HL-60/S4 (cell line): ENCODE data around the gene HSF5.
"Not testable (repeated sequence)": the region's sequence is repeated elsewhere in the genome, so short reads cannot be mapped to it uniquely, and the experiment has no call there.

Experiments used
- in situ Hi-C: fragments of 300-500 bp; cut with MboI; formaldehyde crosslinking; loops from 2 replicates; pipeline ENCODE4 v1.14.3; 2022; ENCODE audit warnings: low sequenced_read_pairs

The HSF5 gene

GRCh38 chr17:58517378-58517927, 29.2 kb upstream of the HSF5 start:
- in situ Hi-C loops = no loop called here

GRCh38 chr17:58516644-58517377, 28.6 kb upstream of the HSF5 start:
- in situ Hi-C loops = no loop called here

- in situ Hi-C loops = no loop called here
Measured at GRCh38 chr17:58515286-58515685, 27.1 kb upstream of the HSF5 start.

- in situ Hi-C loops = no loop called here
Measured at GRCh38 chr17:58514770-58515157, 26.6 kb upstream of the HSF5 start.

- in situ Hi-C loops = no loop called here
Measured at GRCh38 chr17:58513965-58514769, 26.0 kb upstream of the HSF5 start, which contains the start of gene MTMR4. Gene MTMR4, minus strand, starts transcription at chr17:58514638. Its CDS starts 231 bp downstream, at chr17:58514407.

- in situ Hi-C loops = no loop called here
Measured at GRCh38 chr17:58513267-58513964, 25.2 kb upstream of the HSF5 start.

- in situ Hi-C loops = no loop called here
Measured at GRCh38 chr17:58510075-58510474, 21.9 kb upstream of the HSF5 start.

- in situ Hi-C loops = no loop called here
Measured at GRCh38 chr17:58508341-58509067, 20.3 kb upstream of the HSF5 start.

GRCh38 chr17:58507123-58507634, 19.0 kb upstream of the HSF5 start:
- in situ Hi-C loops = no loop called here

GRCh38 chr17:58506354-58507080, 18.3 kb upstream of the HSF5 start:
- in situ Hi-C loops = no loop called here

GRCh38 chr17:58504826-58505351, 16.7 kb upstream of the HSF5 start:
- in situ Hi-C loops = no loop called here

- in situ Hi-C loops = no loop called here
Measured at GRCh38 chr17:58503866-58504265, 15.7 kb upstream of the HSF5 start.

- in situ Hi-C loops = not testable (repeated sequence)
Measured at GRCh38 chr17:58503134-58503533, 14.9 kb upstream of the HSF5 start.

GRCh38 chr17:58501451-58501850, 13.2 kb upstream of the HSF5 start:
- in situ Hi-C loops = no loop called here

GRCh38 chr17:58498177-58498828, 10.1 kb upstream of the HSF5 start:
- in situ Hi-C loops = no loop called here

- in situ Hi-C loops = no loop called here
Measured at GRCh38 chr17:58493506-58493905, 5.3 kb upstream of the HSF5 start.

- in situ Hi-C loops = no loop called here
Measured at GRCh38 chr17:58492238-58493121, 4.3 kb upstream of the HSF5 start.

GRCh38 chr17:58491510-58492045, 3.4 kb upstream of the HSF5 start:
- in situ Hi-C loops = no loop called here
